ENCODE results near the gene SLC16A5.

GRCh38 chr17:75068750-75069149 is 19.0 kb upstream of the SLC16A5 start:
- TF ChIP-seq CTCF (IDR thresholded peaks at IDR 0.05) (no peak), POLR2A (IDR thresholded peaks at IDR 0.05) (no peak)
